ENCODE data around the gene HCFC1R1.

DNA sequence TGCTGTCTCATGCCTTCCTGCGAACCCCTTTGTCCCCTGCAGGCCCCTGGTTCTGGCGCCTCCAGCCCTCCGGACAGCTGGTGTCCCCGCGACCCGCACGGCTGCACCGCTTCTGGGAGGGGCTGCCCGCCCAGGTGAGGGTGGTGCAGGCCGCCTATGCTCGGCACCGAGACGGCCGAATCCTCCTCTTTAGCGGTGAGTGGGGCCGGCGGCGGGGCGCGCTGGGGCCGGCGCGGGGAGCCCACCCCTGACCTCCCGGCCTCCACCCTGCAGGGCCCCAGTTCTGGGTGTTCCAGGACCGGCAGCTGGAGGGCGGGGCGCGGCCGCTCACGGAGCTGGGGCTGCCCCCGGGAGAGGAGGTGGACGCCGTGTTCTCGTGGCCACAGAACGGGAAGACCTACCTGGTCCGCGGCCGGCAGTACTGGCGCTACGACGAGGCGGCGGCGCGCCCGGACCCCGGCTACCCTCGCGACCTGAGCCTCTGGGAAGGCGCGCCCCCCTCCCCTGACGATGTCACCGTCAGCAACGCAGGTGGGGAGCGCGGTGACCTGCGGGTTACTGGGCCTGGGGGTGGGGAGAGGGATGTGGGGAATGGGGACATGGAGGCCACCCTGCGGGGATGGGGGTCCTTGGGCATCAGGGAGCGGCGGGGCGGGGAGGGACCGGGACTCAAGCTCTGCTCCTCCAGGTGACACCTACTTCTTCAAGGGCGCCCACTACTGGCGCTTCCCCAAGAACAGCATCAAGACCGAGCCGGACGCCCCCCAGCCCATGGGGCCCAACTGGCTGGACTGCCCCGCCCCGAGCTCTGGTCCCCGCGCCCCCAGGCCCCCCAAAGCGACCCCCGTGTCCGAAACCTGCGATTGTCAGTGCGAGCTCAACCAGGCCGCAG is 34.6 kb upstream of the HCFC1R1 start:
- TF ChIP-seq, protein P1, sequence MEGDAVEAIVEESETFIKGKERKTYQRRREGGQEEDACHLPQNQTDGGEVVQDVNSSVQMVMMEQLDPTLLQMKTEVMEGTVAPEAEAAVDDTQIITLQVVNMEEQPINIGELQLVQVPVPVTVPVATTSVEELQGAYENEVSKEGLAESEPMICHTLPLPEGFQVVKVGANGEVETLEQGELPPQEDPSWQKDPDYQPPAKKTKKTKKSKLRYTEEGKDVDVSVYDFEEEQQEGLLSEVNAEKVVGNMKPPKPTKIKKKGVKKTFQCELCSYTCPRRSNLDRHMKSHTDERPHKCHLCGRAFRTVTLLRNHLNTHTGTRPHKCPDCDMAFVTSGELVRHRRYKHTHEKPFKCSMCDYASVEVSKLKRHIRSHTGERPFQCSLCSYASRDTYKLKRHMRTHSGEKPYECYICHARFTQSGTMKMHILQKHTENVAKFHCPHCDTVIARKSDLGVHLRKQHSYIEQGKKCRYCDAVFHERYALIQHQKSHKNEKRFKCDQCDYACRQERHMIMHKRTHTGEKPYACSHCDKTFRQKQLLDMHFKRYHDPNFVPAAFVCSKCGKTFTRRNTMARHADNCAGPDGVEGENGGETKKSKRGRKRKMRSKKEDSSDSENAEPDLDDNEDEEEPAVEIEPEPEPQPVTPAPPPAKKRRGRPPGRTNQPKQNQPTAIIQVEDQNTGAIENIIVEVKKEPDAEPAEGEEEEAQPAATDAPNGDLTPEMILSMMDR (conservative IDR thresholded peaks at IDR 0.05; ENCODE audit: low read length) = no peak
- no peak for TF ChIP-seq EZH2phosphoT487 (IDR thresholded peaks at IDR 0.05; ENCODE audit: borderline replicate concordance)

Data from Loucy (cell line).